Spleen (tissue), 11 donors: Measurements from ENCODE around the gene THY1. TPM values are rescaled to one million over a fixed set of nuclear protein-coding genes. Genes with fewer than 3 reads are reported as not detected.

Experiments
- DNase-seq: peaks from one replicate; pipeline ENCODE4 v3.0.0-alpha.2; 2020
- H3K27ac ChIP-seq, 8 donors: fragments of 200-600 bp; sonication (generic) in 7 of 8; 1 replicate in 4 of 8; 2 replicates in 4 of 8; pipeline versions ENCODE4 v1.5.0 to v1.8.0; 2016 to 2021; ENCODE audit warnings: inconsistent platforms in 4 of 8, mild to moderate bottlenecking in 4 of 8, moderate library complexity in 1 of 8
- H3K27me3 ChIP-seq, 7 donors: fragments of 200-600 bp; sonication (generic) in 6 of 7; replicated peaks in 1 of 7; 1 replicate in 4 of 7; 2 replicates in 3 of 7; pipeline versions ENCODE4 v1.5.0 to v1.8.0; 2016 to 2021; ENCODE audit warnings: inconsistent platforms in 3 of 7, mild to moderate bottlenecking in 1 of 7
- H3K36me3 ChIP-seq, 6 donors: fragments of 200-600 bp; sonication (generic) in 5 of 6; 1 replicate in 4 of 6; 2 replicates in 2 of 6; pipeline versions ENCODE4 v1.5.0 to v1.8.0; 2016 to 2021; ENCODE audit warnings: inconsistent platforms in 2 of 6
- H3K4me1 ChIP-seq, 6 donors: fragments of 200-600 bp; sonication (generic) in 5 of 6; 1 replicate in 3 of 6; 2 replicates in 3 of 6; pipeline versions ENCODE4 v1.5.0 to v1.8.0; 2016 to 2021; ENCODE audit warnings: inconsistent platforms in 3 of 6
- H3K4me3 ChIP-seq, 8 donors: fragments of 200-600 bp; sonication (generic) in 7 of 8; 1 replicate in 4 of 8; 2 replicates in 4 of 8; pipeline versions ENCODE4 v1.5.0 to v1.8.0; 2016 to 2021; ENCODE audit warnings: inconsistent platforms in 4 of 8, mild to moderate bottlenecking in 4 of 8, moderate library complexity in 2 of 8
- H3K9me3 ChIP-seq, 8 donors: fragments of 200-600 bp; sonication (generic) in 7 of 8; 1 replicate in 4 of 8; 2 replicates in 4 of 8; pipeline versions ENCODE4 v1.5.0 to v1.8.0; 2016 to 2021; ENCODE audit warnings: inconsistent platforms in 4 of 8
- POLR2A ChIP-seq, 3 donors: fragments of 450-650 bp; IDR thresholded peaks; one replicate each; pipeline ENCODE4 v1.5.1; 2017; ENCODE audit warnings: antibody characterized with exemption in 3 of 3, mild to moderate bottlenecking in 1 of 3
- POLR2AphosphoS5 ChIP-seq, 3 donors: sonication (generic); formaldehyde crosslinking; IDR thresholded peaks; one replicate each; pipeline ENCODE4 v1.5.1; 2017; ENCODE audit warnings: antibody characterized with exemption in 3 of 3
- WGBS, 5 donors: extraction: QIAGEN DNeasy Blood & Tissue Kit in 3 of 5; methylation state at CpG; one replicate each; pipeline versions ENCODE4 v1.1.5 to v1.1.7; 2013 to 2018; 5-methylcytosine and 5-hydroxymethylcytosine counted together
- intact Hi-C: fragments of 100-400 bp; cut with DNase I; formaldehyde crosslinking; loops from one replicate; pipeline ENCODE4 v1.15.0; 2023; ENCODE audit warnings: low total_unique reads
- polyA plus RNA-seq, 3 donors: library from polyadenylated mRNA; stranded (reverse); fragments of 200-250 nt; gene quantifications; one replicate each; pipeline ENCODE4 v1.2.1, GENCODE V29; 2013
- total RNA-seq, 7 donors: library from RNA; depleted of rRNA in 3 of 7; stranded (reverse); fragments of >200 nt in 3 of 7; fragmentation: NEBNext Ultra II Directional in 4 of 7; extraction: Animal tissue kit (Norgen Biotek cat#: 25700) in 4 of 7; gene quantifications; one replicate each; pipeline versions ENCODE4 v1.1.0 to v1.2.1, GENCODE V29; 2016 to 2021
- TF ChIP-seq, protein P1 (sequence below), 11 experiments: fragments of 200-600 bp in 7 of 11; fragments of 450-650 bp in 4 of 11; sonication (generic) in 4 of 11; IDR thresholded peaks in 8 of 11; conservative IDR thresholded peaks in 3 of 11; 1 replicate in 7 of 11; 2 replicates in 4 of 11; pipeline versions ENCODE4 v1.4.0 to v1.8.0; 2016 to 2021; ENCODE audit warnings: antibody characterized with exemption in 11 of 11, inconsistent platforms in 4 of 11, mild to moderate bottlenecking in 1 of 11
- donor health status: healthy with polysubstance abuse.
- donor health status: DM: no; HTN: no; CAD: no; lungs with moderate emphysema.
- donor health status: DM: no; HTN: no; CAD: no.
- donor health status: Bipolar disorder and iron deficiency.
- donor health status: healthy.
- donor health status: DM: no; HTN: no; CAD: no.
- donor health status: DM: yes; HTN: yes; CAD: no.

Gene THY1
- total and polyA plus RNA-seq, 10 donors = 6.1 to 29.4 (median 14.2) TPM

DNA sequence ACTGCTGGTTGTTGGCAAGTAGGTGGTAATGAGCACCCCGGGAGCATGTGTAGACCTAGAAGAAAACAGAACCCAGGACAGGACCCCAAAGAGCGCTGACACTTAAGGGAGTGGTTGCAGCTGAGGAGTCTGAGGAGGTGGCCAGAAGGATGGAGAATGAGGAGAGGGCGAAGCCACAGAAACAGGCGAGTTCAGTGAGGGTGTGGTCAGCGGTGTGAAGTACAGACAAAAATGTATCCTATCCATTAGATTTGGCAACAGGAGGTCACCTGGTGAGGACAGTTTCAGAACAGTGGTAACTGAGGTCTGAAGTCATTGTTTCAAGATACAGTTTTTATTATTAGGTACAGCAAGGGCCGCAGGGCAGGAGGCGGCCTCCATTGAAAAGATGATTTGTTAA lies 8.6 kb upstream of the THY1 start:
- Histone ChIP-seq H3K4me3 (no peak overlapping the region), H3K27ac (no peak overlapping the region), H3K36me3 (no peaks in the 10 kb centered on the region), H3K4me1 (no peaks in the 10 kb centered on the region), H3K27me3 (peaks cover 0 to 42% (median 0%) of the 10 kb centered on the region in 7 donors), H3K9me3 (peaks cover 0 to 7% (median 0%) of the 10 kb centered on the region in 8 donors)
- no peak for DNase-seq
- 85 to 92% (median 90%) methylated on average over 7 of the region's 7 CpGs for WGBS, 5 donors
- intact Hi-C loops = no loop called here
- TF ChIP-seq POLR2A (IDR thresholded peaks at IDR 0.05) = no peak
- TF ChIP-seq POLR2AphosphoS5 (IDR thresholded peaks at IDR 0.05) = no peak
- TF ChIP-seq, protein P1, sequence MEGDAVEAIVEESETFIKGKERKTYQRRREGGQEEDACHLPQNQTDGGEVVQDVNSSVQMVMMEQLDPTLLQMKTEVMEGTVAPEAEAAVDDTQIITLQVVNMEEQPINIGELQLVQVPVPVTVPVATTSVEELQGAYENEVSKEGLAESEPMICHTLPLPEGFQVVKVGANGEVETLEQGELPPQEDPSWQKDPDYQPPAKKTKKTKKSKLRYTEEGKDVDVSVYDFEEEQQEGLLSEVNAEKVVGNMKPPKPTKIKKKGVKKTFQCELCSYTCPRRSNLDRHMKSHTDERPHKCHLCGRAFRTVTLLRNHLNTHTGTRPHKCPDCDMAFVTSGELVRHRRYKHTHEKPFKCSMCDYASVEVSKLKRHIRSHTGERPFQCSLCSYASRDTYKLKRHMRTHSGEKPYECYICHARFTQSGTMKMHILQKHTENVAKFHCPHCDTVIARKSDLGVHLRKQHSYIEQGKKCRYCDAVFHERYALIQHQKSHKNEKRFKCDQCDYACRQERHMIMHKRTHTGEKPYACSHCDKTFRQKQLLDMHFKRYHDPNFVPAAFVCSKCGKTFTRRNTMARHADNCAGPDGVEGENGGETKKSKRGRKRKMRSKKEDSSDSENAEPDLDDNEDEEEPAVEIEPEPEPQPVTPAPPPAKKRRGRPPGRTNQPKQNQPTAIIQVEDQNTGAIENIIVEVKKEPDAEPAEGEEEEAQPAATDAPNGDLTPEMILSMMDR (IDR thresholded peaks at IDR 0.05 in 8 of 11, conservative IDR thresholded peaks at IDR 0.05 in 3 of 11) = no peak

DNA sequence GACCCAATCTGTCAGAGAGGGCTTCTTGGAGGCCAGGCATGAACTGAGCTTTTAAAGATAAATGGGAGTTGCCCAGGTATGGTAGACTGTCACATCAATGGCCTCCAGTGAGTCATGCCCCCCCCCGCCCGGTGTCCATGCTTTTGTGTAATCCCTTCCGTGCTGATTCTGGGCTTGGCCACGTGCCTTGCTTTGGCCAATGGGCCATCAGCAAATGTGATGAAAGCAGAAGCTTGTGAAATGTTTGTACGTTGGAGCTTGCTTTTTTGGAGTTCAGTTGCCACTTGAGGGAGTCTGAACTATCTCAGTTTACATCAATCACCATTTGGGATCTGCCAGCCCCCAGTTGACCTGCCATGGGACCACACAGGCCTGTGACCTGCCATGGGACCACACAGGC lies 4.3 kb upstream of the THY1 start:
- Histone ChIP-seq H3K4me3 (no peak overlapping the region), H3K9me3 (peaks cover 0 to 6% (median 0%) of the 10 kb centered on the region in 8 donors), H3K36me3 (no peaks in the 10 kb centered on the region), H3K27ac (no peak overlapping the region), H3K27me3 (peaks cover 0 to 57% (median 17%) of the 10 kb centered on the region in 7 donors), H3K4me1 (peaks cover under 1 to 14% (median 12%) of the 10 kb centered on the region in 6 donors)
- TF ChIP-seq, protein P1 (IDR thresholded peaks at IDR 0.05 in 8 of 11, conservative IDR thresholded peaks at IDR 0.05 in 3 of 11) = no peak
- TF ChIP-seq POLR2A (IDR thresholded peaks at IDR 0.05) (no peak), POLR2AphosphoS5 (IDR thresholded peaks at IDR 0.05) (no peak)
- DNase-seq = no peak
- WGBS, 5 donors = 63 to 85% (median 75%) methylated on average over 5 of the region's 5 CpGs
- intact Hi-C loops = no loop called here

DNA sequence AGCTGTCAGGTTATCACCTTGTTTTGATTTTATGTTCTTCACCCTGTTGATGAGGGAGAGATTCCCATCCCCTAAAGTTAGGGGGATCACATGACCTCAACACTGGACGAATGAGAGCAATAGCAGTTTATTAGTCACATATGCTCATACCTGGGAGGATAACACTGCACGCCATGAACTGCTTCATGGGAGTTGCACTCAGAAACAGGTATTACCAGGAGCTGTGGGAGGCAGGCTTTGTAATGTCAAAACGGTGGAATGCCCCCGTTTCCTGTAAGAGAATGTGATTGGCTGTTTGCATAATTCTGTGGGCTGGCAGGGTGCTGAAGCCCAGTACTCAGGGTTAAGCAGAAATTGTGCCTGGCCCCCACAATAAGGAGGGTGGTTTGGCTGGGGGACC lies 3.2 kb upstream of the THY1 start:
- no peak overlapping the region for H3K4me3 ChIP-seq
- no peak overlapping the region for H3K27ac ChIP-seq
- intact Hi-C loops = no loop called here
- peaks cover 6 to 25% (median 20%) of the 10 kb centered on the region in 6 donors for H3K4me1 ChIP-seq
- peaks cover 0 to 66% (median 28%) of the 10 kb centered on the region in 7 donors for H3K27me3 ChIP-seq
- no peaks in the 10 kb centered on the region for H3K36me3 ChIP-seq
- TF ChIP-seq, protein P1 (IDR thresholded peaks at IDR 0.05 in 8 of 11, conservative IDR thresholded peaks at IDR 0.05 in 3 of 11) = no peak
- TF ChIP-seq POLR2A (IDR thresholded peaks at IDR 0.05) (no peak), POLR2AphosphoS5 (IDR thresholded peaks at IDR 0.05) (no peak)
- peaks cover 0 to 6% (median 0%) of the 10 kb centered on the region in 8 donors for H3K9me3 ChIP-seq
- no peak for DNase-seq
- 56 to 72% (median 61%) methylated on average over 4 of the region's 4 CpGs for WGBS, 5 donors

DNA sequence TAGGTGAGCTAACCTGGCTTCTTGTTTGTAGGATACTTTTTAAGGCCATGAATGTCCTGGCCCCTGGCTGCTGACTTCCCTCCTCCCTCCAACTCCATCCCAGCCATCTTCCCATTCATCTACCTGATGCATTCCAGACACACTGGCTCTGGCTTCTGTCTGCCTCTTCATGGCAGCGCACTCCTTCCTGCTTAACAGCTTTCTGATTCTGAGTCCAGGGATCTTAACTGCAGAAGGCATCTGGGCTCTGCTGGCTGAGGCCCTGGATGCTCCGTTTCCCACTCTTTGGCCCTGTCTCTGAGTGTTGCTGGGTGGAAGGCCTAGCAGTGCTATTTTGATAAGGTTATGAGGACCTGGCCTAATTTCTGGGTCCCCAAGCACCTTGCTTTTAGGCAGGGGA lies 1.8 kb upstream of the THY1 start:
- Histone ChIP-seq H3K36me3 (no peaks in the 10 kb centered on the region), H3K4me1 (peaks cover 6 to 31% (median 20%) of the 10 kb centered on the region in 6 donors), H3K27me3 (peaks cover 0 to 66% (median 38%) of the 10 kb centered on the region in 7 donors), H3K4me3 (no peak overlapping the region), H3K27ac (no peak overlapping the region), H3K9me3 (peaks cover 0 to 6% (median 0%) of the 10 kb centered on the region in 8 donors)
- WGBS, 5 donors = 85 to 96% (median 89%) methylated on average over 2 of the region's 2 CpGs
- TF ChIP-seq POLR2AphosphoS5 (IDR thresholded peaks at IDR 0.05) = no peak
- no peak for TF ChIP-seq POLR2A (IDR thresholded peaks at IDR 0.05)
- TF ChIP-seq, protein P1 (IDR thresholded peaks at IDR 0.05 in 8 of 11, conservative IDR thresholded peaks at IDR 0.05 in 3 of 11) = no peak
- intact Hi-C loops = no loop called here
- DNase-seq = no peak
